IMR-90 (cell line): ENCODE data around the gene JMY. TPM values are rescaled to one million over a fixed set of nuclear protein-coding genes. Genes with fewer than 3 reads are reported as not detected.

ENCODE experiments used
- ATAC-seq: fragments of 200-7000 bp; cut with Tn5 transposase; 2 replicates; pipeline ENCODE4 v1.9.1; 2020; ENCODE audit warnings: low read depth, mild to moderate bottlenecking, moderate library complexity
- BruUV-seq: library from RNA; stranded (reverse); fragments of 400-500 nt; replicated peaks from 2 replicates; lab custom pipeline; 2021; lab: Mats Ljungman, UMichigan
- CTCF ChIA-PET: fragments of 300-600 bp; formaldehyde crosslinking; extraction: SDS; loops from one replicate; lab custom pipeline; 2021; ENCODE audit warnings: antibody characterized with exemption; lab: Yijun Ruan, JAX
- POLR2A ChIA-PET: fragments of 300-600 bp; sonication (Branson Sonifier 250); formaldehyde crosslinking; loops from one replicate; lab custom pipeline; 2022; ENCODE audit warnings: antibody characterized with exemption; ENCODE audit not compliant: unreplicated experiment; lab: Charles Lee
- DNase-seq: peaks from one replicate; pipeline ENCODE4 v3.0.0; 2013
- H2AFZ ChIP-seq: replicated peaks from 2 replicates; pipeline ENCODE3; 2013; ENCODE audit warnings: low read length, mild to moderate bottlenecking; ENCODE audit not compliant: poor library complexity
- H2AK5ac ChIP-seq: 2 replicates; pipeline ENCODE4 v1.6.1; 2013; ENCODE audit warnings: low read depth, low read length, inconsistent platforms
- H2AK9ac ChIP-seq: replicated peaks from 2 replicates; pipeline ENCODE3; 2013; ENCODE audit warnings: mild to moderate bottlenecking, low read depth, low read length, moderate library complexity; ENCODE audit not compliant: poor library complexity
- H2BK120ac ChIP-seq: 2 replicates; pipeline ENCODE4 v1.6.1; 2013; ENCODE audit warnings: low read depth, low read length, inconsistent platforms
- H2BK15ac ChIP-seq: 3 replicates; pipeline ENCODE4 v1.6.1; 2013; ENCODE audit warnings: low read depth, low read length, inconsistent platforms
- H2BK20ac ChIP-seq: 2 replicates; pipeline ENCODE4 v1.6.1; 2013; ENCODE audit warnings: low read depth, mild to moderate bottlenecking, inconsistent platforms, low read length, moderate library complexity
- H2BK5ac ChIP-seq: 2 replicates; pipeline ENCODE4 v1.6.1; 2013; ENCODE audit warnings: mild to moderate bottlenecking, low read depth, low read length, inconsistent platforms; ENCODE audit not compliant: poor library complexity, severe bottlenecking
- H3K14ac ChIP-seq: replicated peaks from 2 replicates; pipeline ENCODE4 v1.6.1; 2013; ENCODE audit warnings: low read depth, low read length, inconsistent platforms
- H3K18ac ChIP-seq: 2 replicates; pipeline ENCODE4 v1.6.1; 2013; ENCODE audit warnings: low read depth, low read length, control low read depth
- H3K23ac ChIP-seq: 2 replicates; pipeline ENCODE4 v1.6.1; 2013; ENCODE audit warnings: low read depth, low read length, inconsistent platforms
- H3K27ac ChIP-seq: 2 replicates; pipeline ENCODE4 v1.5.1; 2013; ENCODE audit warnings: mild to moderate bottlenecking, control low read depth, low read length; ENCODE audit not compliant: insufficient read depth
- H3K27me3 ChIP-seq: 2 replicates; pipeline ENCODE4 v1.6.1; 2013; ENCODE audit warnings: low read length; ENCODE audit not compliant: control insufficient read depth, insufficient read depth
- H3K36me3 ChIP-seq: 2 replicates; pipeline ENCODE4 v1.6.1; 2013; ENCODE audit warnings: low read length, mixed read lengths; ENCODE audit not compliant: control insufficient read depth, insufficient read depth
- H3K4ac ChIP-seq: 2 replicates; pipeline ENCODE4 v1.6.1; 2013; ENCODE audit warnings: low read depth, low read length, inconsistent platforms
- H3K4me1 ChIP-seq: 2 replicates; pipeline ENCODE4 v1.6.1; 2013; ENCODE audit warnings: low read length, mixed read lengths; ENCODE audit not compliant: control insufficient read depth, insufficient read depth
- H3K4me2 ChIP-seq: 2 replicates; pipeline ENCODE4 v1.6.1; 2013; ENCODE audit warnings: low read depth, mild to moderate bottlenecking, control low read depth, low read length, moderate library complexity
- H3K4me3 ChIP-seq: 2 replicates; pipeline ENCODE4 v1.5.1; 2013; ENCODE audit warnings: low read depth, mild to moderate bottlenecking, control low read depth, low read length, moderate library complexity; ENCODE audit not compliant: insufficient read depth
- H3K56ac ChIP-seq: 2 replicates; pipeline ENCODE4 v1.6.1; 2013; ENCODE audit warnings: low read length, inconsistent platforms; ENCODE audit not compliant: insufficient read depth; ENCODE audit errors: extremely low read depth
- H3K79me1 ChIP-seq, 2 experiments: 2 replicates each; pipeline ENCODE4 v1.6.1; 2013; ENCODE audit warnings: low read length in 2 of 2, inconsistent platforms in 1 of 2, low read depth in 1 of 2
- H3K9ac ChIP-seq: 2 replicates; pipeline ENCODE4 v1.6.1; 2013; ENCODE audit warnings: low read depth, low read length, control low read depth
- H3K9me1 ChIP-seq: 2 replicates; pipeline ENCODE4 v1.6.1; 2013; ENCODE audit warnings: low read length, inconsistent platforms; ENCODE audit not compliant: insufficient read depth
- H3K9me3 ChIP-seq: 2 replicates; pipeline ENCODE4 v1.6.1; 2013; ENCODE audit warnings: low read length; ENCODE audit not compliant: control insufficient read depth, insufficient read depth
- H4K20me1 ChIP-seq: 2 replicates; pipeline ENCODE4 v1.6.1; 2013; ENCODE audit warnings: low read length, inconsistent platforms; ENCODE audit not compliant: insufficient read depth
- H4K5ac ChIP-seq: 2 replicates; pipeline ENCODE4 v1.6.1; 2013; ENCODE audit warnings: mild to moderate bottlenecking, low read depth, low read length, control low read depth
- H4K8ac ChIP-seq, 2 experiments: 2 replicates each; pipeline ENCODE4 v1.6.1; 2013; ENCODE audit warnings: low read depth in 2 of 2, low read length in 2 of 2, control low read depth in 1 of 2, inconsistent platforms in 1 of 2
- H4K91ac ChIP-seq: 2 replicates; pipeline ENCODE4 v1.6.1; 2013; ENCODE audit warnings: low read depth, low read length, inconsistent platforms; ENCODE audit not compliant: insufficient read depth
- BHLHE40 ChIP-seq: fragments of 150-350 bp; IDR thresholded peaks from 2 replicates; pipeline ENCODE4 v1.6.1; 2016; ENCODE audit warnings: mild to moderate bottlenecking, low read depth, low read length
- CEBPB ChIP-seq: IDR thresholded peaks from 2 replicates; pipeline ENCODE4 v1.6.1; 2012; ENCODE audit warnings: low read depth, low read length, improper control_type of control experiment
- CHD1 ChIP-seq: IDR thresholded peaks from 2 replicates; pipeline ENCODE4 v1.6.1; 2012; ENCODE audit warnings: low read depth, low read length, improper control_type of control experiment
- CTCF ChIP-seq: conservative IDR thresholded peaks from 2 replicates; pipeline ENCODE4 v1.5.1; 2012; ENCODE audit warnings: mild to moderate bottlenecking, low read depth, low read length, improper control_type of control experiment
- FOS ChIP-seq: fragments of 150-350 bp; IDR thresholded peaks from 2 replicates; pipeline ENCODE4 v1.6.1; 2016; ENCODE audit warnings: low read depth, low read length
- MAFK ChIP-seq: IDR thresholded peaks from 2 replicates; pipeline ENCODE4 v1.6.1; 2012; ENCODE audit warnings: low read depth, low read length, improper control_type of control experiment
- MAZ ChIP-seq: IDR thresholded peaks from 2 replicates; pipeline ENCODE4 v1.6.1; 2012; ENCODE audit warnings: low read depth, mild to moderate bottlenecking, low read length, improper control_type of control experiment, moderate library complexity, borderline replicate concordance
- MXI1 ChIP-seq: IDR thresholded peaks from 2 replicates; pipeline ENCODE4 v1.6.1; 2012; ENCODE audit warnings: low read depth, mild to moderate bottlenecking, low read length, moderate library complexity, borderline replicate concordance
- NFE2L2 ChIP-seq: fragments of 150-350 bp; IDR thresholded peaks from 2 replicates; pipeline ENCODE4 v1.6.1; 2016; ENCODE audit warnings: low read depth, mild to moderate bottlenecking, low read length
- RAD21 ChIP-seq: IDR thresholded peaks from 2 replicates; pipeline ENCODE4 v1.6.1; 2012; ENCODE audit warnings: low read length, improper control_type of control experiment
- RCOR1 ChIP-seq: IDR thresholded peaks from 2 replicates; pipeline ENCODE4 v1.6.1; 2012; ENCODE audit warnings: mild to moderate bottlenecking, low read length, improper control_type of control experiment; ENCODE audit not compliant: insufficient replicate concordance
- RFX5 ChIP-seq: IDR thresholded peaks from 2 replicates; pipeline ENCODE4 v1.8.0; 2012; ENCODE audit warnings: low read depth, mild to moderate bottlenecking, low read length, moderate library complexity
- SMC3 ChIP-seq: fragments of 150-350 bp; IDR thresholded peaks from 2 replicates; pipeline ENCODE4 v1.6.1; 2016; ENCODE audit warnings: low read depth, mild to moderate bottlenecking, antibody characterized with exemption, low read length, moderate library complexity
- WGBS, 2 experiments: methylation state at CpG; one replicate each; pipeline versions ENCODE4 v1.1.5 to v1.1.7; 2013; ENCODE audit warnings: missing lambda C conversion rate in 2 of 2; ENCODE audit not compliant: insufficient read length in 1 of 2; ENCODE audit errors: extremely low coverage in 2 of 2; 5-methylcytosine and 5-hydroxymethylcytosine counted together
- dilution Hi-C: fragments of 300-500 bp; cut with HindIII; formaldehyde crosslinking; loops from one replicate; pipeline ENCODE4 v1.14.3; 2018; ENCODE audit warnings: low sequenced_read_pairs; ENCODE audit not compliant: unreplicated experiment
- in situ Hi-C: fragments of 300-500 bp; cut with MboI; formaldehyde crosslinking; loops from 3 replicates; pipeline ENCODE4 v1.14.3; 2019; ENCODE audit warnings: low sequenced_read_pairs, inconsistent platforms, mixed read lengths
- intact Hi-C: fragments of 100-400 bp; cut with micrococcal nuclease; formaldehyde crosslinking; loops from 2 replicates; pipeline ENCODE4 v1.10.0; 2022
- polyA plus RNA-seq, 3 experiments: library from polyadenylated mRNA; depleted of rRNA; stranded (reverse); fragments of >200 nt; gene quantifications; 2 replicates each; pipeline ENCODE4 v1.2.3, GENCODE V29; 2012; ENCODE audit warnings: low replicate concordance in 1 of 3
- total RNA-seq: library from RNA; depleted of rRNA; stranded (reverse); fragments of >200 nt; gene quantifications from 2 replicates; pipeline ENCODE4 v1.2.3, GENCODE V29; 2012
- TF ChIP-seq, protein P1 (sequence below): fragments of 150-350 bp; IDR thresholded peaks from 2 replicates; pipeline ENCODE4 v1.6.1; 2016; ENCODE audit warnings: low read depth, mild to moderate bottlenecking, low read length, moderate library complexity, borderline replicate concordance

The JMY gene
- total and polyA plus RNA-seq, 2 of the 4 experiments (the other 2 are of a cell fraction): 1.7 to 3.2 TPM

- ChIA-PET CTCF (interaction anchor here (1.0 to 1.1 kb wide), 2 partner anchors 10 to 200 kb away, joined by 3 read pairs; no protein-coding TSS in a partner anchor), POLR2A (no interaction called here)
- Histone ChIP-seq H3K9me3 (no peaks in the 10 kb centered on the region), H3K79me1 (no peaks in the 10 kb centered on the region), H2BK15ac (no peak overlapping the region), H2AK5ac (no peak overlapping the region), H2AK9ac (no peak overlapping the region), H3K4me3 (no peak overlapping the region), H4K20me1 (no peaks in the 10 kb centered on the region), H2AFZ (no peak overlapping the region), H4K5ac (no peak overlapping the region), H2BK120ac (no peak overlapping the region), H3K4me1 (peaks cover 2% of the 10 kb centered on the region), H3K18ac (no peak overlapping the region), H3K9ac (no peak overlapping the region), H3K9me1 (no peaks in the 10 kb centered on the region), H3K36me3 (no peaks in the 10 kb centered on the region), H3K4me2 (no peak overlapping the region; the same call in 1 of the 2 replicates), H3K56ac (no peak overlapping the region), H2BK5ac (no peak overlapping the region), H4K8ac (no peak overlapping the region), H2BK20ac (no peak overlapping the region), H3K14ac (no peak overlapping the region), H3K27ac (no peak overlapping the region), H4K91ac (no peak overlapping the region), H3K4ac (no peak overlapping the region), H3K23ac (no peak overlapping the region), H3K27me3 (no peaks in the 10 kb centered on the region)
- dilution Hi-C loops (no loop called here), intact Hi-C loops (no loop called here), in situ Hi-C loops (no loop called here)
- BruUV-seq: no TSS peak
- ATAC-seq: no peak
- WGBS, 2 experiments: no CpG with 5 or more reads among the region's 4 CpGs
- no peak for DNase-seq
- TF ChIP-seq CHD1 (no peak), MXI1 (no peak), FOS (no peak), BHLHE40 (no peak), SMC3 (no peak), NFE2L2 (no peak), CEBPB (no peak), MAZ (no peak), CTCF (no peak), RAD21 (no peak), RCOR1 (no peak), RFX5 (no peak), MAFK (no peak)
- TF ChIP-seq, protein P1, sequence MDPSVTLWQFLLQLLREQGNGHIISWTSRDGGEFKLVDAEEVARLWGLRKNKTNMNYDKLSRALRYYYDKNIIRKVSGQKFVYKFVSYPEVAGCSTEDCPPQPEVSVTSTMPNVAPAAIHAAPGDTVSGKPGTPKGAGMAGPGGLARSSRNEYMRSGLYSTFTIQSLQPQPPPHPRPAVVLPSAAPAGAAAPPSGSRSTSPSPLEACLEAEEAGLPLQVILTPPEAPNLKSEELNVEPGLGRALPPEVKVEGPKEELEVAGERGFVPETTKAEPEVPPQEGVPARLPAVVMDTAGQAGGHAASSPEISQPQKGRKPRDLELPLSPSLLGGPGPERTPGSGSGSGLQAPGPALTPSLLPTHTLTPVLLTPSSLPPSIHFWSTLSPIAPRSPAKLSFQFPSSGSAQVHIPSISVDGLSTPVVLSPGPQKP: no peak
These were observed 11.5 kb upstream of the JMY start for GRCh38 chr5:79224286-79224984.
